Uterus (tissue), 2 donors: Measurements from ENCODE around the gene GTSE1.

ENCODE experiments used
- CTCF ChIP-seq, 4 experiments: fragments of 200-600 bp in 2 of 4; fragments of 450-650 bp in 2 of 4; sonication (generic) in 2 of 4; IDR thresholded peaks; one replicate each; pipeline ENCODE4 v1.5.1; 2016 to 2019; ENCODE audit warnings: antibody characterized with exemption in 4 of 4, mild to moderate bottlenecking in 2 of 4, moderate library complexity in 1 of 4
- POLR2A ChIP-seq, 2 donors: fragments of 450-650 bp; IDR thresholded peaks; one replicate each; pipeline ENCODE4 v1.6.1; 2016; ENCODE audit warnings: antibody characterized with exemption in 2 of 2, mild to moderate bottlenecking in 1 of 2, moderate library complexity in 1 of 2

GRCh38 chr22:46274381-46274780, 22.3 kb upstream of the GTSE1 start:
- no peak for TF ChIP-seq CTCF (IDR thresholded peaks at IDR 0.05)
- no peak for TF ChIP-seq POLR2A (IDR thresholded peaks at IDR 0.05)
